DND-41 (cell line): ENCODE measurements around the gene UACA.

ENCODE experiments used
- CTCF ChIP-seq: IDR thresholded peaks from 2 replicates; pipeline ENCODE4 v1.5.1; 2012; ENCODE audit warnings: borderline replicate concordance, low read length, moderate library complexity, mild to moderate bottlenecking; ENCODE audit not compliant: poor library complexity, severe bottlenecking; ENCODE audit errors: extremely low read depth
- EZH2 ChIP-seq: IDR thresholded peaks from 3 replicates; pipeline ENCODE4 v1.6.1; 2012; ENCODE audit warnings: borderline replicate concordance, low read depth, mild to moderate bottlenecking, moderate library complexity, low read length, inconsistent platforms; ENCODE audit not compliant: severe bottlenecking

DNA sequence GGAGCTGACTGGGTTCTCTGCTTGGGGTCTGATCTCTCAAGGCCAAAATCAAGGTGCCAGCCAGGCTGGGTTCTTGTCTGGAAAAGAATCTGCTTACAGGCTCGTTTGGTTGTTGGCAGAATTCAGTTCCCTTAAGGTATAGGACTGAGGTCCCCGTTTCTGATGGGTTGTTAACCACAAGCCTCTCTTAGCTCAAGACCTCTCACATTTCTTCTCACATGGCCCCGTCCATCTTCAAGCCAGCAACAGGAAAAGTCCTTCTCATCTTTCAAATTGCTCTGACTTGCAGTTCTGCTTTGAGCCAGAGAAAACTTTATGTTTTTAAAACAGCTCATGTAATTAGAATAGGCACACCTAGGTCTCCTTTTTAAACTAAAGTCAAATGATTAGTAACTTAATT, 20.4 kb downstream of the UACA start:
- no peak for TF ChIP-seq CTCF
- TF ChIP-seq EZH2, result no peak
